Smooth muscle cell (in vitro differentiated cells): Measurements from ENCODE around the gene PRKAG2. TPM values are rescaled to one million over a fixed set of nuclear protein-coding genes. Genes with fewer than 3 reads are reported as not detected.

Source experiments
- DNase-seq: peaks from one replicate; lab custom pipeline; 2025; ENCODE audit not compliant: unreplicated experiment; lab: John Stamatoyannopoulos, UW
- H2AFZ ChIP-seq: fragments of 200-600 bp; sonication (generic); 2 replicates; pipeline ENCODE4 v1.6.0; 2016; ENCODE audit warnings: antibody characterized with exemption, low read depth, mild to moderate bottlenecking
- H3F3A ChIP-seq: fragments of 200-600 bp; sonication (generic); 2 replicates; pipeline ENCODE4 v1.6.0; 2017; ENCODE audit warnings: antibody characterized with exemption, low read depth
- H3K27ac ChIP-seq: fragments of 200-600 bp; sonication (generic); 2 replicates; pipeline ENCODE4 v1.5.1; 2016; ENCODE audit warnings: low read depth, mild to moderate bottlenecking
- H3K27me3 ChIP-seq: fragments of 200-600 bp; sonication (generic); 2 replicates; pipeline ENCODE4 v1.6.1; 2016; ENCODE audit warnings: low read depth, mild to moderate bottlenecking
- H3K36me3 ChIP-seq: fragments of 200-600 bp; sonication (generic); 2 replicates; pipeline ENCODE4 v1.5.1; 2016; ENCODE audit warnings: low read depth
- H3K4me1 ChIP-seq: fragments of 200-600 bp; sonication (generic); 2 replicates; pipeline ENCODE4 v1.5.1; 2016; ENCODE audit warnings: low read depth
- H3K4me2 ChIP-seq: fragments of 200-600 bp; sonication (generic); 2 replicates; pipeline ENCODE4 v1.6.0; 2016; ENCODE audit warnings: mild to moderate bottlenecking
- H3K4me3 ChIP-seq: fragments of 200-600 bp; sonication (generic); 2 replicates; pipeline ENCODE4 v1.5.1; 2016; ENCODE audit warnings: mild to moderate bottlenecking
- H3K79me2 ChIP-seq: fragments of 200-600 bp; sonication (generic); 2 replicates; pipeline ENCODE4 v1.6.0; 2016; ENCODE audit warnings: low read depth, mild to moderate bottlenecking
- H3K9ac ChIP-seq: fragments of 200-600 bp; sonication (generic); 2 replicates; pipeline ENCODE4 v1.6.0; 2016; ENCODE audit warnings: low read depth
- H3K9me3 ChIP-seq: fragments of 200-600 bp; sonication (generic); replicated peaks from 2 replicates; pipeline ENCODE4 v1.5.1; 2016; ENCODE audit warnings: low read depth
- H4K20me1 ChIP-seq: fragments of 200-600 bp; sonication (generic); 2 replicates; pipeline ENCODE4 v1.6.0; 2016; ENCODE audit warnings: low read depth
- CTCF ChIP-seq: fragments of 200-600 bp; sonication (generic); IDR thresholded peaks from 2 replicates; pipeline ENCODE4 v1.5.1; 2017; ENCODE audit warnings: borderline replicate concordance, mild to moderate bottlenecking, antibody characterized with exemption; ENCODE audit not compliant: insufficient read depth, poor library complexity, severe bottlenecking
- WGBS: methylation state at CpG from one replicate; pipeline ENCODE4 v1.1.7; 2016; ENCODE audit warnings: low lambda C conversion rate; 5-methylcytosine and 5-hydroxymethylcytosine counted together
- polyA plus RNA-seq: library from polyadenylated mRNA; unstranded; fragments of >200 nt; fragmentation: Nextera tagmentation; extraction: Ambion mirVana; gene quantifications from 2 replicates; pipeline ENCODE4 v1.2.1, GENCODE V29; 2016
- total RNA-seq: library from RNA; depleted of rRNA; stranded (reverse); fragments of >200 nt; gene quantifications from 2 replicates; pipeline ENCODE4 v1.2.3, GENCODE V29; 2014

PRKAG2 gene
- total and polyA plus RNA-seq, 2 experiments from 2014 or later, result 3.5 to 3.9 TPM

DNA sequence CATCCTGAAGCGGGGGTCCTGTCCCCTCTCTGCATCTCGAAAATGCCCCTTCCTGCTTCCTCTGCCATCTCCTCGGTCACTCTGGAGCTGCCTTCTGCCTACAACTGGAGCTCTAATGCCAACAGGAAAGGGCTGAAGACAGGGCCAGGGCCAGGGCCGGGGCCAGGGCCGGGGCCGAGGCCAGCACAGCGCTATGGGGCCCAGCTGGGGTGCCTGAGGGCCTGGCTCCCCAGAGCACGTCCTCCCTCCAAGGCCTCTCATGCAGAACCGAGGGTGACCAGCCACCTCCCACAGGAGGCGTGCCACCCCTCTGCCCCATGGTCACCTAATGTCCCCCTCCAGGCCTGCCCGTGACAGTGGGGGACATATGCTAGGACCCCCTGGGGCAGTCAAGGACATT lies 155.7 kb downstream of the PRKAG2 start:
- Histone ChIP-seq H3K4me3 (no peak overlapping the region), H3K4me1 (no peaks in the 10 kb centered on the region), H3K27ac (no peak overlapping the region), H3F3A (no peaks in the 10 kb centered on the region), H3K4me2 (no peak overlapping the region), H3K9me3 (no peaks in the 10 kb centered on the region), H3K36me3 (no peaks in the 10 kb centered on the region), H3K9ac (no peak overlapping the region), H2AFZ (no peak overlapping the region), H4K20me1 (no peaks in the 10 kb centered on the region), H3K27me3 (no peaks in the 10 kb centered on the region), H3K79me2 (no peaks in the 10 kb centered on the region)
- no peak for DNase-seq
- WGBS, result 92% methylated on average over 10 of the region's 11 CpGs
- no peak for TF ChIP-seq CTCF

DNA sequence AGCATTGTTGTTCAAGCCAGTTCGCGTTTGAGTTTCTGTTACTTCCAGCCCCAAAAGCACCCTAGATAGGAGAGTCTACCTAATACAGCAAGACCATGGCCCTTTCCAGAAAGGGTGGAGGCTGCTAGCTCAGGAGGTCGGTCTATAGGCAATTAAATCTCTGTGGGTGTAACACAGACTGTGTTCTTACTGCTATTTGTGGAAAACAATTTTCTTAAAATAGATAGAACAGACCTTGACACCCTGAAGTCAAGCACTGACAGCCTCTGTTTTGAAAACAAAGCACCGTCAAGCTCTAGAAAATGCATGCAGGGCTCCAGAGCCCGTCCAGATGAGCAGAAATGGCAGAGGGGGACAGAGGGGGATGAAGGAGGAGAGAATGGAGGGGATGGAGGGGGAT lies 156.6 kb downstream of the PRKAG2 start:
- Histone ChIP-seq H3K79me2 (no peaks in the 10 kb centered on the region), H3K27me3 (no peaks in the 10 kb centered on the region), H3K36me3 (no peaks in the 10 kb centered on the region), H3K4me1 (no peaks in the 10 kb centered on the region), H3K9me3 (no peaks in the 10 kb centered on the region), H3K27ac (no peak overlapping the region), H4K20me1 (no peaks in the 10 kb centered on the region), H3K4me2 (no peak overlapping the region), H3K4me3 (no peak overlapping the region), H2AFZ (no peak overlapping the region), H3F3A (no peaks in the 10 kb centered on the region), H3K9ac (no peak overlapping the region)
- DNase-seq, result no peak
- WGBS, result 82% methylated on average over 5 of the region's 5 CpGs
- no peak for TF ChIP-seq CTCF

- no peaks in the 10 kb centered on the region for H3K36me3 ChIP-seq
- H3K79me2 ChIP-seq, result no peaks in the 10 kb centered on the region
- H3K4me1 ChIP-seq, result no peaks in the 10 kb centered on the region
- DNase-seq, result no peak
- no peak for TF ChIP-seq CTCF
- H3K4me3 ChIP-seq, result no peak overlapping the region
- no peak overlapping the region for H3K9ac ChIP-seq
- no peak overlapping the region for H3K4me2 ChIP-seq
- no peaks in the 10 kb centered on the region for H4K20me1 ChIP-seq
- H3K9me3 ChIP-seq, result no peaks in the 10 kb centered on the region
- no peak overlapping the region for H3K27ac ChIP-seq
- no peaks in the 10 kb centered on the region for H3F3A ChIP-seq
- WGBS, result 86% methylated on average over 2 of the region's 2 CpGs
- H2AFZ ChIP-seq, result no peak overlapping the region
- no peaks in the 10 kb centered on the region for H3K27me3 ChIP-seq
Measured at GRCh38 chr7:151719897-151720242, 157.0 kb downstream of the PRKAG2 start.

GRCh38 chr7:151719031-151719896 lies 157.7 kb downstream of the PRKAG2 start:
- no peak overlapping the region for H3K9ac ChIP-seq
- no peak overlapping the region for H2AFZ ChIP-seq
- H3K27me3 ChIP-seq, result no peaks in the 10 kb centered on the region
- no peaks in the 10 kb centered on the region for H4K20me1 ChIP-seq
- H3K36me3 ChIP-seq, result no peaks in the 10 kb centered on the region
- H3F3A ChIP-seq, result no peaks in the 10 kb centered on the region
- 91% methylated on average over 24 of the region's 24 CpGs for WGBS
- no peak for TF ChIP-seq CTCF
- H3K4me2 ChIP-seq, result no peak overlapping the region
- no peaks in the 10 kb centered on the region for H3K9me3 ChIP-seq
- H3K4me1 ChIP-seq, result no peaks in the 10 kb centered on the region
- DNase-seq, result no peak
- no peak overlapping the region for H3K27ac ChIP-seq
- no peaks in the 10 kb centered on the region for H3K79me2 ChIP-seq
- no peak overlapping the region for H3K4me3 ChIP-seq
